Cardiac ventricle fibroblast (primary cell): Measurements from ENCODE around the gene EPS15. TPM values are rescaled to one million over a fixed set of nuclear protein-coding genes. Genes with fewer than 3 reads are reported as not detected.

Source experiments
- total RNA-seq: library from RNA; depleted of rRNA; stranded (reverse); fragments of >200 nt; gene quantifications from 2 replicates; pipeline ENCODE4 v1.2.3, GENCODE V29; 2015

EPS15 gene
- total RNA-seq = 50.9 and 59.4 TPM in 2 replicates

DNA sequence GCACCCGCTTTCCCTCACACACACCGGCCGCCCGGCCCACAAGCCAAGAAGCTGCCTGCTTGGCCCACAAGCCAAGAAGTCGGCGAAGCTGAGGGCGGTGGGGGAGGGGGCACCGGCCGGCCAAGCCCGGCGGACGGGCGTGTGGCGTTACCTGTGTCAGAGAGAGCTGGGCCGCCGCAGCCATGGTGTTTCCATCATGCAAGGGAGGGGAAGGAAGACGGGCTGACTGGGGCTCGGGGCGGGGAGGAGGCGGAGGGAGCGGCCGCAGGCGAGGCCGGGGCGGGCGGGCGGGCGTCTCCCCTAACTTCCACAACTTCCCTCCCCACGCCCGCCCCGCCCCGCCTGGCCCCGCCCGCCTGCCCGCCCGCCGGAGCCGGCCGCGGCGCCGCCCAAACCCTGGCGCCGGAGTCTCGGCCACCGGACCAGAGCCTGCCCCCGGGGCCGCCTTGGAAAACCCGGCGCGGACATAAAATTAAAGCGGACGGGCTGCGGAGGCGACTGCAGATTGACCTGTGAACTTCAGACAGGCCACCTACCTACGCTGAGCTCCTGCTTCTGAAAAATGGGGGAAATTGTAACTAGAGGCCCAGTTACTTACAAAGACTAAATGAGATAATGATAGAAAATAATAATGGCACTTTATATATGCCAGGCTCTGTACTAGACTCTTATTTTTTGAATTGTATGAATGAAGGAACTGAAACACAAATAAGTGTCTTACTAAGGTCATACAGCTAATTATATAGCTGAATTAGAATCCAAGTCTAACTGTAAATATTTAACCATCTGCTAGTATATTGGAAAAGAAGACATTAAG is at the start of gene EPS15:
Gene EPS15 (minus strand): TSS at position 219 of the 817 bp plus-strand sequence. CDS start 35 bp downstream, at position 184.

GRCh38 chr1:51330331-51331201 is 188.5 kb downstream of the EPS15 start, which contains the start of gene TTC39A:
Gene TTC39A (minus strand): TSS chr1:51330562. CDS start chr1:51330477, 85 bp downstream.

Other genes starting within 250 kb of the EPS15 start
- gene TTC39A, start 188.7 kb downstream of the EPS15 start, total RNA-seq = not detected in 2 replicates
- 36.6 and 40.8 TPM in 2 replicates for gene OSBPL9, start 97.8 kb upstream of the EPS15 start, total RNA-seq